Fibroblast of lung (primary cell): ENCODE measurements around the gene PDCD2L.

Experiments used
- EZH2 ChIP-seq: IDR thresholded peaks from 2 replicates; pipeline ENCODE4 v1.5.1; 2012; ENCODE audit warnings: low read length, control low read depth, mild to moderate bottlenecking; ENCODE audit errors: missing control alignments
- TF ChIP-seq, protein P1 (sequence below), 2 donors: IDR thresholded peaks in 1 of 2; conservative IDR thresholded peaks in 1 of 2; 1 replicate in 1 of 2; 2 replicates in 1 of 2; pipeline ENCODE4 v1.5.1; 2011 to 2012; ENCODE audit warnings: low read length in 2 of 2, control low read depth in 1 of 2, inconsistent platforms in 1 of 2, low read depth in 1 of 2, mild to moderate bottlenecking in 1 of 2

- no peak for TF ChIP-seq EZH2
- TF ChIP-seq, protein P1, sequence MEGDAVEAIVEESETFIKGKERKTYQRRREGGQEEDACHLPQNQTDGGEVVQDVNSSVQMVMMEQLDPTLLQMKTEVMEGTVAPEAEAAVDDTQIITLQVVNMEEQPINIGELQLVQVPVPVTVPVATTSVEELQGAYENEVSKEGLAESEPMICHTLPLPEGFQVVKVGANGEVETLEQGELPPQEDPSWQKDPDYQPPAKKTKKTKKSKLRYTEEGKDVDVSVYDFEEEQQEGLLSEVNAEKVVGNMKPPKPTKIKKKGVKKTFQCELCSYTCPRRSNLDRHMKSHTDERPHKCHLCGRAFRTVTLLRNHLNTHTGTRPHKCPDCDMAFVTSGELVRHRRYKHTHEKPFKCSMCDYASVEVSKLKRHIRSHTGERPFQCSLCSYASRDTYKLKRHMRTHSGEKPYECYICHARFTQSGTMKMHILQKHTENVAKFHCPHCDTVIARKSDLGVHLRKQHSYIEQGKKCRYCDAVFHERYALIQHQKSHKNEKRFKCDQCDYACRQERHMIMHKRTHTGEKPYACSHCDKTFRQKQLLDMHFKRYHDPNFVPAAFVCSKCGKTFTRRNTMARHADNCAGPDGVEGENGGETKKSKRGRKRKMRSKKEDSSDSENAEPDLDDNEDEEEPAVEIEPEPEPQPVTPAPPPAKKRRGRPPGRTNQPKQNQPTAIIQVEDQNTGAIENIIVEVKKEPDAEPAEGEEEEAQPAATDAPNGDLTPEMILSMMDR (conservative IDR thresholded peaks at IDR 0.05 in 1 of 2, IDR thresholded peaks at IDR 0.05 in 1 of 2; ENCODE audit: low read depth in 1 of 2, low read length in 2 of 2) = no peak
Measured at GRCh38 chr19:34409189-34410164, 5.3 kb downstream of the PDCD2L start.
